Measurements from ENCODE around the gene ATP8B1.

The ATP8B1 gene

DNA sequence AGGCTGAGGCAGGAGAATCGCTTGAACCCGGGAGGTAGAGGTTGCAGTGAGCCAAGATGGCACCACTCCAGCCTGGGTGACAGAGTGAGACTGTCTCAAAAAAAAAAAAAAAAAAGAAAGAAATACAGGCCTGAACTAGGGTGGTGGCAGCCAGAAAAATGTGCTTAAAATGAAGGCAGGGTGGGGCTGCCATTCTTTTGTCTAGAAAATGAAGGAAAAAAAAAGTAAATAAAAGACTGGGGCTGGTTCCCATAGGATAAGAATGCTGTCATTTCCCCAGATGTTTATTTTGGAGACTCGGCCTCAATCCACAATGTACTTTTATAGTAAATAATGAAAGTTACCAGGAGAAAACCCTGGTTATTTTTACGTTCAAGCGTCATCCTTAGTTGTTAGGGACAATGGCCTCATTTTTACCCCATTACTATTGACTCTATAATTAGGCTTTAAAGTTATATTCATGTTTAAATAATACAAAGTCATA lies 58.9 kb downstream of the ATP8B1 start:
- ATAC-seq: no peak
- TF ChIP-seq CREB5 (CRISPR knock-in tag; IDR thresholded peaks at IDR 0.05; ENCODE audit: low read depth): no peak
- TF ChIP-seq RARB (CRISPR knock-in tag; IDR thresholded peaks at IDR 0.05): no peak
- no peak for TF ChIP-seq GLIS3 (CRISPR knock-in tag; IDR thresholded peaks at IDR 0.05)
- TF ChIP-seq ZNF70 (CRISPR knock-in tag; IDR thresholded peaks at IDR 0.05): no peak
- TF ChIP-seq CSDC2 (CRISPR knock-in tag; IDR thresholded peaks at IDR 0.05): no peak
- TF ChIP-seq BACH2 (CRISPR knock-in tag; IDR thresholded peaks at IDR 0.05; ENCODE audit: borderline replicate concordance): no peak
- TF ChIP-seq ZFP3 (CRISPR knock-in tag; IDR thresholded peaks at IDR 0.05): no peak
- TF ChIP-seq ZNF8 (CRISPR knock-in tag; IDR thresholded peaks at IDR 0.05): no peak
- no peak for TF ChIP-seq POU6F1 (CRISPR knock-in tag; IDR thresholded peaks at IDR 0.05; ENCODE audit: borderline replicate concordance, low read depth)
- no peak for TF ChIP-seq ISL1 (CRISPR knock-in tag; IDR thresholded peaks at IDR 0.05)
- no peak for TF ChIP-seq ZC3H10 (CRISPR knock-in tag; IDR thresholded peaks at IDR 0.05)
- no peak for TF ChIP-seq ESRRG (CRISPR knock-in tag; IDR thresholded peaks at IDR 0.05)
- TF ChIP-seq, protein P1, sequence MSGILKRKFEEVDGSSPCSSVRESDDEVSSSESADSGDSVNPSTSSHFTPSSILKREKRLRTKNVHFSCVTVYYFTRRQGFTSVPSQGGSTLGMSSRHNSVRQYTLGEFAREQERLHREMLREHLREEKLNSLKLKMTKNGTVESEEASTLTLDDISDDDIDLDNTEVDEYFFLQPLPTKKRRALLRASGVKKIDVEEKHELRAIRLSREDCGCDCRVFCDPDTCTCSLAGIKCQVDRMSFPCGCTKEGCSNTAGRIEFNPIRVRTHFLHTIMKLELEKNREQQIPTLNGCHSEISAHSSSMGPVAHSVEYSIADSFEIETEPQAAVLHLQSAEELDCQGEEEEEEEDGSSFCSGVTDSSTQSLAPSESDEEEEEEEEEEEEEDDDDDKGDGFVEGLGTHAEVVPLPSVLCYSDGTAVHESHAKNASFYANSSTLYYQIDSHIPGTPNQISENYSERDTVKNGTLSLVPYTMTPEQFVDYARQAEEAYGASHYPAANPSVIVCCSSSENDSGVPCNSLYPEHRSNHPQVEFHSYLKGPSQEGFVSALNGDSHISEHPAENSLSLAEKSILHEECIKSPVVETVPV (CRISPR knock-in tag; IDR thresholded peaks at IDR 0.05): no peak
- TF ChIP-seq, protein P2, sequence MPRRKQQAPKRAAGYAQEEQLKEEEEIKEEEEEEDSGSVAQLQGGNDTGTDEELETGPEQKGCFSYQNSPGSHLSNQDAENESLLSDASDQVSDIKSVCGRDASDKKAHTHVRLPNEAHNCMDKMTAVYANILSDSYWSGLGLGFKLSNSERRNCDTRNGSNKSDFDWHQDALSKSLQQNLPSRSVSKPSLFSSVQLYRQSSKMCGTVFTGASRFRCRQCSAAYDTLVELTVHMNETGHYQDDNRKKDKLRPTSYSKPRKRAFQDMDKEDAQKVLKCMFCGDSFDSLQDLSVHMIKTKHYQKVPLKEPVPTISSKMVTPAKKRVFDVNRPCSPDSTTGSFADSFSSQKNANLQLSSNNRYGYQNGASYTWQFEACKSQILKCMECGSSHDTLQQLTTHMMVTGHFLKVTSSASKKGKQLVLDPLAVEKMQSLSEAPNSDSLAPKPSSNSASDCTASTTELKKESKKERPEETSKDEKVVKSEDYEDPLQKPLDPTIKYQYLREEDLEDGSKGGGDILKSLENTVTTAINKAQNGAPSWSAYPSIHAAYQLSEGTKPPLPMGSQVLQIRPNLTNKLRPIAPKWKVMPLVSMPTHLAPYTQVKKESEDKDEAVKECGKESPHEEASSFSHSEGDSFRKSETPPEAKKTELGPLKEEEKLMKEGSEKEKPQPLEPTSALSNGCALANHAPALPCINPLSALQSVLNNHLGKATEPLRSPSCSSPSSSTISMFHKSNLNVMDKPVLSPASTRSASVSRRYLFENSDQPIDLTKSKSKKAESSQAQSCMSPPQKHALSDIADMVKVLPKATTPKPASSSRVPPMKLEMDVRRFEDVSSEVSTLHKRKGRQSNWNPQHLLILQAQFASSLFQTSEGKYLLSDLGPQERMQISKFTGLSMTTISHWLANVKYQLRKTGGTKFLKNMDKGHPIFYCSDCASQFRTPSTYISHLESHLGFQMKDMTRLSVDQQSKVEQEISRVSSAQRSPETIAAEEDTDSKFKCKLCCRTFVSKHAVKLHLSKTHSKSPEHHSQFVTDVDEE (CRISPR knock-in tag; IDR thresholded peaks at IDR 0.05): no peak
- TF ChIP-seq, protein P3, sequence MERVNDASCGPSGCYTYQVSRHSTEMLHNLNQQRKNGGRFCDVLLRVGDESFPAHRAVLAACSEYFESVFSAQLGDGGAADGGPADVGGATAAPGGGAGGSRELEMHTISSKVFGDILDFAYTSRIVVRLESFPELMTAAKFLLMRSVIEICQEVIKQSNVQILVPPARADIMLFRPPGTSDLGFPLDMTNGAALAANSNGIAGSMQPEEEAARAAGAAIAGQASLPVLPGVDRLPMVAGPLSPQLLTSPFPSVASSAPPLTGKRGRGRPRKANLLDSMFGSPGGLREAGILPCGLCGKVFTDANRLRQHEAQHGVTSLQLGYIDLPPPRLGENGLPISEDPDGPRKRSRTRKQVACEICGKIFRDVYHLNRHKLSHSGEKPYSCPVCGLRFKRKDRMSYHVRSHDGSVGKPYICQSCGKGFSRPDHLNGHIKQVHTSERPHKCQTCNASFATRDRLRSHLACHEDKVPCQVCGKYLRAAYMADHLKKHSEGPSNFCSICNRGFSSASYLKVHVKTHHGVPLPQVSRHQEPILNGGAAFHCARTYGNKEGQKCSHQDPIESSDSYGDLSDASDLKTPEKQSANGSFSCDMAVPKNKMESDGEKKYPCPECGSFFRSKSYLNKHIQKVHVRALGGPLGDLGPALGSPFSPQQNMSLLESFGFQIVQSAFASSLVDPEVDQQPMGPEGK (CRISPR knock-in tag; IDR thresholded peaks at IDR 0.05; ENCODE audit: borderline replicate concordance): no peak
- TF ChIP-seq TOX (CRISPR knock-in tag; IDR thresholded peaks at IDR 0.05; ENCODE audit: borderline replicate concordance): no peak
- no peak for TF ChIP-seq SNAI2 (CRISPR knock-in tag; IDR thresholded peaks at IDR 0.05)
- TF ChIP-seq ARNTL (CRISPR knock-in tag; IDR thresholded peaks at IDR 0.05; ENCODE audit: borderline replicate concordance, low read depth): no peak

DNA sequence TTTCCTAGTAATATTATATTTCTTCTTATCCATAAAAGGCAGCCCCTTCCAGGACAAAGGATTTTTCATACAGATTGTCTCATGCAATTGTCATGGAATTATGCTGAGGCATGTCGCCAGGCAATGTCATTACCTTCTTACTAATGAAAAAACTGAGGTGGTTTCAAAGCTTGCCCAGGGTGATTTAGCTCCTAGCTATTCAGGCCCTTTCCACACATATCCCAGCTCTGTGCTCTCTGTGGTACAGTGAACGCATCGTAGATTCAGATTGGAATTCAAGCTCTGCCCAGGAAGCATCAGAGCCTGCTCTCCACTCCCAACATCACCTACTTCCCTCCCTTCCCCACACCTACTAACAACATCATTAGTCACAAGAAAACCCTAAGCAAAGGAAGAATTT lies 60.1 kb downstream of the ATP8B1 start:
- peak; percentile 87 for ATAC-seq
- TF ChIP-seq ESRRG (CRISPR knock-in tag; IDR thresholded peaks at IDR 0.05): no peak
- no peak for TF ChIP-seq ZNF565 (CRISPR knock-in tag; conservative IDR thresholded peaks at IDR 0.05; ENCODE audit: low read depth)
- no peak for TF ChIP-seq RARB (CRISPR knock-in tag; IDR thresholded peaks at IDR 0.05)
- no peak for TF ChIP-seq CREB5 (CRISPR knock-in tag; IDR thresholded peaks at IDR 0.05; ENCODE audit: low read depth)
- no peak for TF ChIP-seq ZC3H10 (CRISPR knock-in tag; IDR thresholded peaks at IDR 0.05)
- TF ChIP-seq, protein P3 (CRISPR knock-in tag; IDR thresholded peaks at IDR 0.05; ENCODE audit: borderline replicate concordance): no peak
- TF ChIP-seq ARNTL (CRISPR knock-in tag; IDR thresholded peaks at IDR 0.05; ENCODE audit: borderline replicate concordance, low read depth): no peak
- TF ChIP-seq ZFP30 (CRISPR knock-in tag; IDR thresholded peaks at IDR 0.05): no peak
- no peak for TF ChIP-seq POU6F1 (CRISPR knock-in tag; IDR thresholded peaks at IDR 0.05; ENCODE audit: borderline replicate concordance, low read depth)
- TF ChIP-seq ZFP3 (CRISPR knock-in tag; IDR thresholded peaks at IDR 0.05): no peak
- no peak for TF ChIP-seq SNAI2 (CRISPR knock-in tag; IDR thresholded peaks at IDR 0.05)
- no peak for TF ChIP-seq ZNF70 (CRISPR knock-in tag; IDR thresholded peaks at IDR 0.05)
- TF ChIP-seq CSDC2 (CRISPR knock-in tag; IDR thresholded peaks at IDR 0.05): no peak
- TF ChIP-seq GLIS3 (CRISPR knock-in tag; IDR thresholded peaks at IDR 0.05): no peak
- TF ChIP-seq, protein P1 (CRISPR knock-in tag; IDR thresholded peaks at IDR 0.05): no peak
- TF ChIP-seq TOX (CRISPR knock-in tag; IDR thresholded peaks at IDR 0.05; ENCODE audit: borderline replicate concordance): no peak

All from SK-N-SH treated with all-trans-retinoic acid at 6 μM for 48 hours (cell line).